LNCaP clone FGC (cell line): Measurements from ENCODE around the gene DNAJC15.

Source experiments
- DNase-seq: peaks from one replicate; pipeline ENCODE4 v3.0.0-alpha.2; 2011; ENCODE audit warnings: low read depth
- H3K4me3 ChIP-seq: 2 replicates; pipeline ENCODE4 v1.5.1; 2011; ENCODE audit warnings: mild to moderate bottlenecking, low read depth, low read length, control low read depth
- CTCF ChIP-seq: IDR thresholded peaks from 2 replicates; pipeline ENCODE4 v1.5.1; 2012; ENCODE audit warnings: mild to moderate bottlenecking; ENCODE audit not compliant: control insufficient read depth, insufficient read depth; ENCODE audit errors: extremely low read depth

Gene DNAJC15

GRCh38 chr13:43077906-43078305 lies 54.5 kb downstream of the DNAJC15 start:
- no peak for TF ChIP-seq CTCF
- H3K4me3 ChIP-seq, result no peak overlapping the region
- no peak for DNase-seq

- no peak overlapping the region for H3K4me3 ChIP-seq
- DNase-seq, result no peak
- TF ChIP-seq CTCF, result no peak
Observed at GRCh38 chr13:43078399-43078798, 55.0 kb downstream of the DNAJC15 start.

- no peak for DNase-seq
- TF ChIP-seq CTCF, result no peak
- H3K4me3 ChIP-seq, result no peak overlapping the region
Observed at GRCh38 chr13:43079392-43079931, 56.1 kb downstream of the DNAJC15 start.

GRCh38 chr13:43080199-43080598 lies 56.8 kb downstream of the DNAJC15 start:
- DNase-seq, result no peak
- TF ChIP-seq CTCF, result no peak
- no peak overlapping the region for H3K4me3 ChIP-seq

- DNase-seq, result no peak
- no peak overlapping the region for H3K4me3 ChIP-seq
- TF ChIP-seq CTCF, result no peak
Observed at GRCh38 chr13:43081866-43082265, 58.5 kb downstream of the DNAJC15 start.

GRCh38 chr13:43083750-43084149 lies 60.4 kb downstream of the DNAJC15 start:
- DNase-seq, result no peak
- no peak overlapping the region for H3K4me3 ChIP-seq
- TF ChIP-seq CTCF, result no peak

- peak; percentile 26 for DNase-seq
- no peak overlapping the region for H3K4me3 ChIP-seq
- TF ChIP-seq CTCF, result peak; percentile 38
Observed at GRCh38 chr13:43085545-43085944, 62.2 kb downstream of the DNAJC15 start.
